Measurements from ENCODE around the gene RASGRP2.

GRCh38 chr11:64728757-64729365, 15.1 kb downstream of the RASGRP2 start:
- TF ChIP-seq, protein P1, sequence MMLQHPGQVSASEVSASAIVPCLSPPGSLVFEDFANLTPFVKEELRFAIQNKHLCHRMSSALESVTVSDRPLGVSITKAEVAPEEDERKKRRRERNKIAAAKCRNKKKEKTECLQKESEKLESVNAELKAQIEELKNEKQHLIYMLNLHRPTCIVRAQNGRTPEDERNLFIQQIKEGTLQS (IDR thresholded peaks at IDR 0.05; ENCODE audit: insufficient read depth, low read depth, low read length): no peak
- TF ChIP-seq CBX5 (IDR thresholded peaks at IDR 0.05; ENCODE audit: low read depth, low read length) (no peak), CTCF (IDR thresholded peaks at IDR 0.05; ENCODE audit: control extremely low read depth in 1 of 3, insufficient read depth in 1 of 3, low read depth in 1 of 3, low read length in 3 of 3) (no peak), NRF1 (IDR thresholded peaks at IDR 0.05; ENCODE audit: low read depth, low read length) (no peak), SIX5 (IDR thresholded peaks at IDR 0.05; ENCODE audit: low read depth, low read length) (no peak), RAD21 (IDR thresholded peaks at IDR 0.05 in 1 of 2, conservative IDR thresholded peaks at IDR 0.05 in 1 of 2; ENCODE audit: low read depth in 2 of 2, low read length in 2 of 2) (no peak), KDM1A (IDR thresholded peaks at IDR 0.05; ENCODE audit: borderline replicate concordance, low read length) (no peak), PHF8 (conservative IDR thresholded peaks at IDR 0.05; ENCODE audit: low read depth, low read length) (no peak), POLR2AphosphoS5 (IDR thresholded peaks at IDR 0.05; ENCODE audit: low read depth, low read length) (no peak), EP300 (IDR thresholded peaks at IDR 0.05; ENCODE audit: borderline replicate concordance in 1 of 2, low read depth in 2 of 2, low read length in 2 of 2) (no peak), RNF2 (IDR thresholded peaks at IDR 0.05; ENCODE audit: borderline replicate concordance, low read depth, low read length, missing control alignments, poor library complexity, severe bottlenecking) (no peak), JUND (IDR thresholded peaks at IDR 0.05; ENCODE audit: low read length) (no peak), TAF1 (IDR thresholded peaks at IDR 0.05; ENCODE audit: low read depth, low read length) (no peak), MAFK (IDR thresholded peaks at IDR 0.05; ENCODE audit: low read depth, low read length) (no peak)
